Mammary epithelial cell (primary cell): ENCODE results near the gene ANKS1B.

Experiments used
- CTCF ChIP-seq, 2 donors: IDR thresholded peaks in 1 of 2; conservative IDR thresholded peaks in 1 of 2; 2 replicates each; pipeline ENCODE4 v1.5.1; 2011 to 2012; ENCODE audit warnings: inconsistent platforms in 2 of 2, low read length in 2 of 2, mild to moderate bottlenecking in 2 of 2, control low read depth in 1 of 2, low read depth in 1 of 2; ENCODE audit not compliant: insufficient read depth in 1 of 2; ENCODE audit errors: extremely low read depth in 1 of 2
- EZH2 ChIP-seq: IDR thresholded peaks from 2 replicates; pipeline ENCODE4 v1.6.1; 2012; ENCODE audit warnings: low read length, inconsistent platforms, borderline replicate concordance

- no peak for TF ChIP-seq CTCF (conservative IDR thresholded peaks at IDR 0.05 in 1 of 2, IDR thresholded peaks at IDR 0.05 in 1 of 2; ENCODE audit: extremely low read depth in 1 of 2, insufficient read depth in 1 of 2, low read depth in 1 of 2, low read length in 2 of 2)
- TF ChIP-seq EZH2, result no peak
These were observed 719.1 kb downstream of the ANKS1B start for GRCh38 chr12:99265648-99266047.
